ENCODE results near the gene ASPG.

GRCh38 chr14:104096751-104097700 is 11.5 kb downstream of the ASPG start:
- no peak for TF ChIP-seq CTCF (IDR thresholded peaks at IDR 0.05)
- TF ChIP-seq POLR2A (IDR thresholded peaks at IDR 0.05; ENCODE audit: low read depth), result no peak
- TF ChIP-seq POLR2AphosphoS5 (IDR thresholded peaks at IDR 0.05), result no peak
- TF ChIP-seq EP300 (IDR thresholded peaks at IDR 0.05), result no peak
